ENCODE data around the gene SF3B1. TPM values are rescaled to one million over a fixed set of nuclear protein-coding genes. Genes with fewer than 3 reads are reported as not detected.
A peak's percentile ranks its signal among the peaks of the same experiment; 100 is the strongest.
"Not testable (repeated sequence)": the region's sequence is repeated elsewhere in the genome, so short reads cannot be mapped to it uniquely, and the experiment has no call there.

The SF3B1 gene
- total RNA-seq, 4 donors from 2014 or later: 137 to 297 (median 158) TPM

GRCh38 chr2:197452754-197453122, 17.9 kb upstream of the SF3B1 start:
- no peak for DNase-seq
- Histone ChIP-seq H3K9me3 (no peaks in the 10 kb centered on the region), H3K4me1 (peaks cover 11 to 19% of the 10 kb centered on the region in 2 donors), H3K4me3 (peak overlapping the region; percentile 63 to 94 (median 76)), H3K36me3 (no peaks in the 10 kb centered on the region), H3K27ac (peak overlapping the region; percentile 93 to 100 (median 96)), H3K27me3 (no peaks in the 10 kb centered on the region)
- in situ Hi-C loops (cut with MboI; ENCODE audit: low sequenced_read_pairs in 4 of 4) (loop anchor here in 1 of 4 donors (10.0 kb wide), 1 partner anchor 52 kb away; the partner anchor contains the start of gene HSPE1), intact Hi-C loops (cut with DNase I; ENCODE audit: low total_unique reads) (loop anchor here (1.0 to 5.0 kb wide), 4 partner anchors 17 to 255 kb away; partner anchors contain the start of genes HSPE1, MARS2, MOB4 and SF3B1)
- no peak for TF ChIP-seq CTCF (IDR thresholded peaks at IDR 0.05 in 4 of 5, conservative IDR thresholded peaks at IDR 0.05 in 1 of 5)
- ATAC-seq: peak; percentile 33 to 43

- ATAC-seq, H3K9me3 ChIP-seq, H3K36me3 ChIP-seq, H3K4me3 ChIP-seq, H3K27ac ChIP-seq, DNase-seq, H3K27me3 ChIP-seq: not testable (repeated sequence)
- peaks cover 11 to 19% of the 10 kb centered on the region in 2 donors for H3K4me1 ChIP-seq
- intact Hi-C loops (cut with DNase I; ENCODE audit: low total_unique reads): loop anchor here (5.0 kb wide), 1 partner anchor 256 kb away; the partner anchor contains the start of gene MARS2
- in situ Hi-C loops (cut with MboI; ENCODE audit: low sequenced_read_pairs in 4 of 4): loop anchor here in 1 of 4 donors (10.0 kb wide), 1 partner anchor 54 kb away; the partner anchor contains the start of gene HSPE1
These were observed 16.1 kb upstream of the SF3B1 start for GRCh38 chr2:197450935-197451358.

- Histone ChIP-seq H3K4me1 (peaks cover 11 to 19% of the 10 kb centered on the region in 2 donors), H3K36me3 (no peaks in the 10 kb centered on the region), H3K9me3 (no peaks in the 10 kb centered on the region), H3K27ac (no peak overlapping the region), H3K4me3 (no peak overlapping the region), H3K27me3 (no peaks in the 10 kb centered on the region)
- TF ChIP-seq POLR2A (IDR thresholded peaks at IDR 0.05) (no peak), CTCF (IDR thresholded peaks at IDR 0.05 in 4 of 5, conservative IDR thresholded peaks at IDR 0.05 in 1 of 5) (no peak)
- no peak for DNase-seq
- in situ Hi-C loops (cut with MboI; ENCODE audit: low sequenced_read_pairs in 4 of 4) (loop anchor here in 1 of 4 donors (10.0 kb wide), 1 partner anchor 54 kb away; the partner anchor contains the start of gene HSPE1), intact Hi-C loops (cut with DNase I; ENCODE audit: low total_unique reads) (loop anchor here (5.0 kb wide), 1 partner anchor 257 kb away; the partner anchor contains the start of gene MARS2)
- no peak for ATAC-seq
These were observed 15.6 kb upstream of the SF3B1 start for GRCh38 chr2:197450465-197450864.

GRCh38 chr2:197446844-197447243, 12.0 kb upstream of the SF3B1 start:
- no peak overlapping the region for H3K4me3 ChIP-seq
- no peaks in the 10 kb centered on the region for H3K4me1 ChIP-seq
- no peak overlapping the region for H3K27ac ChIP-seq
- TF ChIP-seq CTCF (IDR thresholded peaks at IDR 0.05 in 4 of 5, conservative IDR thresholded peaks at IDR 0.05 in 1 of 5): no peak
- no peak for TF ChIP-seq POLR2A (IDR thresholded peaks at IDR 0.05)
- no peaks in the 10 kb centered on the region for H3K36me3 ChIP-seq
- H3K27me3 ChIP-seq: no peaks in the 10 kb centered on the region
- intact Hi-C loops (cut with DNase I; ENCODE audit: low total_unique reads): no loop called here
- DNase-seq (no peak), ATAC-seq (no peak)
- no peaks in the 10 kb centered on the region for H3K9me3 ChIP-seq
- in situ Hi-C loops (cut with MboI; ENCODE audit: low sequenced_read_pairs in 4 of 4): no loop called here

- H3K27me3 ChIP-seq: no peaks in the 10 kb centered on the region
- TF ChIP-seq POLR2A (IDR thresholded peaks at IDR 0.05) (no peak), CTCF (IDR thresholded peaks at IDR 0.05 in 4 of 5, conservative IDR thresholded peaks at IDR 0.05 in 1 of 5) (no peak)
- H3K9me3 ChIP-seq: no peaks in the 10 kb centered on the region
- no peak for DNase-seq
- intact Hi-C loops (cut with DNase I; ENCODE audit: low total_unique reads): no loop called here
- in situ Hi-C loops (cut with MboI; ENCODE audit: low sequenced_read_pairs in 4 of 4): no loop called here
- H3K36me3 ChIP-seq: no peaks in the 10 kb centered on the region
- H3K27ac ChIP-seq: no peak overlapping the region
- H3K4me1 ChIP-seq: no peaks in the 10 kb centered on the region
- ATAC-seq: no peak
- no peak overlapping the region for H3K4me3 ChIP-seq
These were observed 10.9 kb upstream of the SF3B1 start for GRCh38 chr2:197445746-197446145.

Measured in gastrocnemius medialis (tissue), 4 donors.